ENCODE data around the gene MACROD1. TPM values are rescaled to one million over a fixed set of nuclear protein-coding genes. Genes with fewer than 3 reads are reported as not detected.

MACROD1 gene
- total and polyA plus RNA-seq, 2 donors (not counting 3 experiments of a cell fraction or from before 2014, with no cell fraction given), result 11.0 to 16.2 TPM

- Histone ChIP-seq H4K20me1 (replicated peaks; ENCODE audit: control insufficient read depth, extremely low read depth, insufficient read depth, low read length) (no peaks in the 10 kb centered on the region), H3K36me3 (ENCODE audit: control insufficient read depth in 2 of 2, extremely low read depth in 1 of 2, insufficient read depth in 2 of 2, low read length in 2 of 2) (no peaks in the 10 kb centered on the region), H2AFZ (ENCODE audit: low read depth, low read length) (no peak overlapping the region), H3K9me3 (replicated peaks; ENCODE audit: control insufficient read depth, insufficient read depth, low read length) (no peaks in the 10 kb centered on the region), H3K4me1 (ENCODE audit: control insufficient read depth, extremely low read depth, insufficient read depth, low read length) (no peaks in the 10 kb centered on the region), H3K79me2 (ENCODE audit: control insufficient read depth, insufficient read depth, low read length) (no peaks in the 10 kb centered on the region), H3K27me3 (ENCODE audit: control insufficient read depth in 2 of 2, insufficient read depth in 2 of 2, low read length in 2 of 2) (no peaks in the 10 kb centered on the region), H3K9me1 (replicated peaks; ENCODE audit: control insufficient read depth, extremely low read depth, insufficient read depth, low read length) (no peaks in the 10 kb centered on the region), H3K9ac (replicated peaks; ENCODE audit: extremely low read depth, insufficient read depth, low read length) (no peak overlapping the region), H3K27ac (ENCODE audit: insufficient read depth, low read depth, low read length) (no peak overlapping the region), H3K4me2 (ENCODE audit: insufficient read depth, low read length) (no peak overlapping the region), H3K4me3 (replicated peaks in 1 of 3; ENCODE audit: insufficient read depth in 1 of 3, low read depth in 1 of 3, low read length in 3 of 3) (no peak overlapping the region)
- TF ChIP-seq POLR2A (IDR thresholded peaks at IDR 0.05; ENCODE audit: low read depth, low read length) (no peak), POLR2AphosphoS5 (IDR thresholded peaks at IDR 0.05; ENCODE audit: insufficient read depth, low read depth, low read length) (no peak), JUN (IDR thresholded peaks at IDR 0.05; ENCODE audit: borderline replicate concordance, insufficient read depth, insufficient read length, low read depth) (no peak), MYC (IDR thresholded peaks at IDR 0.05; ENCODE audit: low read depth, low read length) (no peak), FOS (IDR thresholded peaks at IDR 0.05; ENCODE audit: borderline replicate concordance, insufficient read depth, low read length) (no peak), GATA2 (IDR thresholded peaks at IDR 0.05; ENCODE audit: insufficient read depth, insufficient read length, low read depth, low read length) (no peak)
- TF ChIP-seq, protein P1, sequence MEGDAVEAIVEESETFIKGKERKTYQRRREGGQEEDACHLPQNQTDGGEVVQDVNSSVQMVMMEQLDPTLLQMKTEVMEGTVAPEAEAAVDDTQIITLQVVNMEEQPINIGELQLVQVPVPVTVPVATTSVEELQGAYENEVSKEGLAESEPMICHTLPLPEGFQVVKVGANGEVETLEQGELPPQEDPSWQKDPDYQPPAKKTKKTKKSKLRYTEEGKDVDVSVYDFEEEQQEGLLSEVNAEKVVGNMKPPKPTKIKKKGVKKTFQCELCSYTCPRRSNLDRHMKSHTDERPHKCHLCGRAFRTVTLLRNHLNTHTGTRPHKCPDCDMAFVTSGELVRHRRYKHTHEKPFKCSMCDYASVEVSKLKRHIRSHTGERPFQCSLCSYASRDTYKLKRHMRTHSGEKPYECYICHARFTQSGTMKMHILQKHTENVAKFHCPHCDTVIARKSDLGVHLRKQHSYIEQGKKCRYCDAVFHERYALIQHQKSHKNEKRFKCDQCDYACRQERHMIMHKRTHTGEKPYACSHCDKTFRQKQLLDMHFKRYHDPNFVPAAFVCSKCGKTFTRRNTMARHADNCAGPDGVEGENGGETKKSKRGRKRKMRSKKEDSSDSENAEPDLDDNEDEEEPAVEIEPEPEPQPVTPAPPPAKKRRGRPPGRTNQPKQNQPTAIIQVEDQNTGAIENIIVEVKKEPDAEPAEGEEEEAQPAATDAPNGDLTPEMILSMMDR (IDR thresholded peaks at IDR 0.05; ENCODE audit: extremely low read depth in 1 of 2, insufficient read depth in 1 of 2, low read depth in 1 of 2, low read length in 2 of 2), result no peak
- dilution Hi-C loops (cut with MboI; ENCODE audit: extremely low pct_ligation_motif_present, low sequenced_read_pairs) (no loop called here), intact Hi-C loops (cut with micrococcal nuclease) (no loop called here)
- no peak for FAIRE-seq
- DNase-seq (ENCODE audit: low read depth, low spot score), result no peak
- no TSS peak for BruUV-seq (replicated peaks)
- ChIA-PET CTCF (no interaction called here), POLR2A (no interaction called here)
These were observed 41.8 kb downstream of the MACROD1 start for GRCh38 chr11:64124147-64124546.

DNA sequence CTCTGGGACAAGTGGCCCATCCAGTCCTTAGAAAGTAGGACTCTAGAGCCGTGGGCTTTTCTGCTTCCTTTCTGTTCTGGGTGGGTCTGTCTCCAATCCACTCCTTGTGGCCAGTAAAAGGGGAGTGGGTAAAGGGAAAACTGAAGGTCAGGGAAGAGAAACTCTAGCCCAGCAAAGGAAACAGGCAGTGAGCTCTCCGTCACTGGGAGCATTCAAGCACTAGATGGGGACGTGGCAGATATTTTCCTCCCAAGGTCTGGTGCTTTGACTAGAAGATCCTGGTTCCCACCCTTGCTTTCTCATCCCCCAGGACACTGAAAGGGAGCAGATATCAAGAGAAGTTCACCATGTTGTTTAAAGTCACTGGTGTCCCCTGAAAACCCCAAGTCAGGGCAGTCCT lies 42.2 kb downstream of the MACROD1 start:
- intact Hi-C loops (cut with micrococcal nuclease), result no loop called here
- Histone ChIP-seq H3K4me1 (ENCODE audit: control insufficient read depth, extremely low read depth, insufficient read depth, low read length) (no peaks in the 10 kb centered on the region), H3K9me1 (replicated peaks; ENCODE audit: control insufficient read depth, extremely low read depth, insufficient read depth, low read length) (no peaks in the 10 kb centered on the region), H3K4me2 (ENCODE audit: insufficient read depth, low read length) (no peak overlapping the region), H2AFZ (ENCODE audit: low read depth, low read length) (no peak overlapping the region), H3K4me3 (replicated peaks in 1 of 3; ENCODE audit: insufficient read depth in 1 of 3, low read depth in 1 of 3, low read length in 3 of 3) (no peak overlapping the region), H3K36me3 (ENCODE audit: control insufficient read depth in 2 of 2, extremely low read depth in 1 of 2, insufficient read depth in 2 of 2, low read length in 2 of 2) (no peaks in the 10 kb centered on the region), H3K27me3 (ENCODE audit: control insufficient read depth in 2 of 2, insufficient read depth in 2 of 2, low read length in 2 of 2) (no peaks in the 10 kb centered on the region), H3K27ac (ENCODE audit: insufficient read depth, low read depth, low read length) (no peak overlapping the region), H3K9me3 (replicated peaks; ENCODE audit: control insufficient read depth, insufficient read depth, low read length) (no peaks in the 10 kb centered on the region), H3K9ac (replicated peaks; ENCODE audit: extremely low read depth, insufficient read depth, low read length) (no peak overlapping the region), H3K79me2 (ENCODE audit: control insufficient read depth, insufficient read depth, low read length) (no peaks in the 10 kb centered on the region), H4K20me1 (replicated peaks; ENCODE audit: control insufficient read depth, extremely low read depth, insufficient read depth, low read length) (no peaks in the 10 kb centered on the region)
- POLR2A ChIA-PET, result no interaction called here
- no TSS peak for BruUV-seq (replicated peaks)
- CTCF ChIA-PET, result no interaction called here
- FAIRE-seq, result no peak
- TF ChIP-seq, protein P1 (IDR thresholded peaks at IDR 0.05; ENCODE audit: extremely low read depth in 1 of 2, insufficient read depth in 1 of 2, low read depth in 1 of 2, low read length in 2 of 2), result no peak
- DNase-seq (ENCODE audit: low read depth, low spot score), result no peak
- dilution Hi-C loops (cut with MboI; ENCODE audit: extremely low pct_ligation_motif_present, low sequenced_read_pairs), result no loop called here

Measured in endothelial cell of umbilical vein (primary cell).